ENCODE results near the gene USP31.
"Not testable (repeated sequence)": the region's sequence is repeated elsewhere in the genome, so short reads cannot be mapped to it uniquely, and the experiment has no call there.

Gene USP31

GRCh38 chr16:23101012-23101550 is 48.2 kb downstream of the USP31 start:
- TF ChIP-seq ZFX (IDR thresholded peaks at IDR 0.05; ENCODE audit: borderline replicate concordance) (no peak), CTCF (IDR thresholded peaks at IDR 0.05) (no peak)
- no peak overlapping the region for H3K27ac ChIP-seq

- not testable (repeated sequence) for H3K27ac ChIP-seq
Measured at GRCh38 chr16:23096450-23096849, 52.8 kb downstream of the USP31 start.

GRCh38 chr16:23094136-23094535 is 55.1 kb downstream of the USP31 start:
- not testable (repeated sequence) for H3K27ac ChIP-seq

GRCh38 chr16:23092801-23093117 is 56.5 kb downstream of the USP31 start:
- H3K27ac ChIP-seq = no peak overlapping the region
- TF ChIP-seq ZFX (IDR thresholded peaks at IDR 0.05; ENCODE audit: borderline replicate concordance) = no peak
- TF ChIP-seq CTCF (IDR thresholded peaks at IDR 0.05) = no peak

- H3K27ac ChIP-seq = no peak overlapping the region
- TF ChIP-seq ZFX (IDR thresholded peaks at IDR 0.05; ENCODE audit: borderline replicate concordance) = no peak
- no peak for TF ChIP-seq CTCF (IDR thresholded peaks at IDR 0.05)
Measured at GRCh38 chr16:23092072-23092800, 57.0 kb downstream of the USP31 start.

- no peak overlapping the region for H3K27ac ChIP-seq
- TF ChIP-seq CTCF (IDR thresholded peaks at IDR 0.05) = no peak
- TF ChIP-seq ZFX (IDR thresholded peaks at IDR 0.05; ENCODE audit: borderline replicate concordance) = no peak
Measured at GRCh38 chr16:23089111-23089510, 60.1 kb downstream of the USP31 start.

GRCh38 chr16:23088018-23088417 is 61.2 kb downstream of the USP31 start:
- no peak for TF ChIP-seq CTCF (IDR thresholded peaks at IDR 0.05)
- no peak for TF ChIP-seq ZFX (IDR thresholded peaks at IDR 0.05; ENCODE audit: borderline replicate concordance)
- no peak overlapping the region for H3K27ac ChIP-seq

GRCh38 chr16:23085949-23086348 is 63.3 kb downstream of the USP31 start:
- H3K27ac ChIP-seq = no peak overlapping the region
- no peak for TF ChIP-seq ZFX (IDR thresholded peaks at IDR 0.05; ENCODE audit: borderline replicate concordance)
- TF ChIP-seq CTCF (IDR thresholded peaks at IDR 0.05) = no peak
